Neuronal stem cell (in vitro differentiated cells): ENCODE measurements around the gene WSB1.
A peak's percentile ranks its signal among the peaks of the same experiment; 100 is the strongest.

Experiments
- DNase-seq: peaks from one replicate; pipeline ENCODE4 v3.0.0-alpha.2; 2013; ENCODE audit warnings: low spot score
- H2AFZ ChIP-seq: one replicate; pipeline ENCODE4 v1.6.1; 2013; ENCODE audit warnings: mild to moderate bottlenecking, low read length, inconsistent platforms
- H2AK5ac ChIP-seq: 2 replicates; pipeline ENCODE4 v1.6.1; 2013; ENCODE audit warnings: low read depth, mild to moderate bottlenecking, inconsistent platforms, low read length, moderate library complexity, mixed read lengths
- H2BK120ac ChIP-seq: 2 replicates; pipeline ENCODE4 v1.6.1; 2013; ENCODE audit warnings: low read depth, mild to moderate bottlenecking, inconsistent platforms, low read length, moderate library complexity, mixed read lengths
- H2BK12ac ChIP-seq: one replicate; pipeline ENCODE4 v1.6.1; 2013; ENCODE audit warnings: low read length, inconsistent platforms
- H2BK15ac ChIP-seq: 2 replicates; pipeline ENCODE4 v1.6.1; 2013; ENCODE audit warnings: mild to moderate bottlenecking, low read length, inconsistent platforms, mixed read lengths
- H2BK5ac ChIP-seq: one replicate; pipeline ENCODE4 v1.6.1; 2013; ENCODE audit warnings: inconsistent platforms, mild to moderate bottlenecking, low read length, moderate library complexity
- H3K14ac ChIP-seq: one replicate; pipeline ENCODE4 v1.6.1; 2013; ENCODE audit warnings: low read length, inconsistent platforms
- H3K18ac ChIP-seq: 2 replicates; pipeline ENCODE4 v1.6.1; 2013; ENCODE audit warnings: low read length, inconsistent platforms
- H3K23ac ChIP-seq: 2 replicates; pipeline ENCODE4 v1.6.1; 2013; ENCODE audit warnings: low read depth, mild to moderate bottlenecking, mixed read lengths, low read length, inconsistent platforms; ENCODE audit not compliant: poor library complexity
- H3K27ac ChIP-seq: replicated peaks from 3 replicates; pipeline ENCODE4 v1.5.1; 2013; ENCODE audit warnings: low read length, inconsistent platforms
- H3K27me3 ChIP-seq, 3 experiments: 2 replicates each; pipeline ENCODE4 v1.6.1; 2013; ENCODE audit warnings: low read length in 3 of 3, mild to moderate bottlenecking in 2 of 3, inconsistent platforms in 1 of 3, low read depth in 1 of 3, mixed read lengths in 1 of 3, moderate library complexity in 1 of 3; ENCODE audit not compliant: control insufficient read depth in 3 of 3, insufficient read depth in 3 of 3
- H3K36me3 ChIP-seq, 2 donors: replicated peaks in 1 of 2; 2 replicates each; pipeline ENCODE4 v1.6.1; 2013; ENCODE audit warnings: low read length in 2 of 2; ENCODE audit not compliant: control insufficient read depth in 2 of 2, insufficient read depth in 2 of 2
- H3K4ac ChIP-seq: 2 replicates; pipeline ENCODE4 v1.6.1; 2013; ENCODE audit warnings: inconsistent platforms, mild to moderate bottlenecking, low read length, moderate library complexity
- H3K4me1 ChIP-seq, 2 donors: 1 replicate in 1 of 2; 2 replicates in 1 of 2; pipeline ENCODE4 v1.6.1; 2013; ENCODE audit warnings: low read length in 2 of 2, low read depth in 1 of 2; ENCODE audit not compliant: control insufficient read depth in 2 of 2, insufficient read depth in 1 of 2
- H3K4me2 ChIP-seq: one replicate; pipeline ENCODE4 v1.6.1; 2013; ENCODE audit warnings: mild to moderate bottlenecking, low read length, inconsistent platforms; ENCODE audit not compliant: insufficient read depth, poor library complexity, severe bottlenecking
- H3K4me3 ChIP-seq, 2 donors: 2 replicates each; pipeline ENCODE4 v1.5.1; 2013; ENCODE audit warnings: low read length in 2 of 2, mild to moderate bottlenecking in 2 of 2, inconsistent platforms in 1 of 2, moderate library complexity in 1 of 2
- H3K79me1 ChIP-seq: one replicate; pipeline ENCODE4 v1.6.1; 2013; ENCODE audit warnings: low read depth, mild to moderate bottlenecking, inconsistent platforms, low read length, moderate library complexity
- H3K9ac ChIP-seq: one replicate; pipeline ENCODE4 v1.6.1; 2013; ENCODE audit warnings: mild to moderate bottlenecking, low read depth, low read length, inconsistent platforms; ENCODE audit not compliant: poor library complexity
- H3K9me3 ChIP-seq, 2 donors: replicated peaks in 1 of 2; 2 replicates each; pipeline versions ENCODE3 to v1.6.1; 2013; ENCODE audit warnings: low read length in 2 of 2, mild to moderate bottlenecking in 2 of 2, inconsistent platforms in 1 of 2, low read depth in 1 of 2, mixed read lengths in 1 of 2, moderate library complexity in 1 of 2; ENCODE audit not compliant: control insufficient read depth in 2 of 2, insufficient read depth in 1 of 2
- H4K8ac ChIP-seq: one replicate; pipeline ENCODE4 v1.6.1; 2013; ENCODE audit warnings: low read depth, mild to moderate bottlenecking, inconsistent platforms, low read length, moderate library complexity
- H4K91ac ChIP-seq: one replicate; pipeline ENCODE4 v1.6.1; 2013; ENCODE audit warnings: low read length, low read depth, mild to moderate bottlenecking, inconsistent platforms; ENCODE audit not compliant: poor library complexity
- WGBS, 2 donors: extraction: QIAGEN DNeasy Blood & Tissue Kit; methylation state at CpG; one replicate each; pipeline ENCODE4 v1.1.7; 2013; ENCODE audit warnings: missing lambda C conversion rate in 2 of 2, mixed read lengths in 1 of 2; ENCODE audit not compliant: insufficient read length in 2 of 2, insufficient replicate concordance in 1 of 2; ENCODE audit errors: extremely low coverage in 2 of 2; 5-methylcytosine and 5-hydroxymethylcytosine counted together

The WSB1 gene

DNA sequence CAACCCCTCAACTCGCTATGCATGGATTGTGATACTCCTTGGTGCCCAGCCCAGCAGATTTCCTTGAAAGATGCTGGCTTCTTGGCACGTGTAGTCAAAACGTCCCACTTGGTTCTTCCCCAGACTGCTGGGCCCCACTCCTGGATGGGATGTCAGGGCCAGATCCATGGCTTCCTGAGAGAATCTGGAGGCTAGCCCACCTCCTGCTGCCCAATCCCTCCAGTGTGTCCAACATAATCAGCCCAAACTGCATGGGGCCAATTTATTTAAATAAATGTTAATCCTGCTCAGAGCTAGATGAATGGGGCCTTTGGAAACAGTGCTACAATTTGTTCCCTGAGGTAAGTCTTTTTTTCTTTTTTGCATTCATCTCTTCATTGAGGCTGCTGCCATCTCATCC lies 49.4 kb downstream of the WSB1 start:
- no peak overlapping the region for H3K4ac ChIP-seq
- H3K4me1 ChIP-seq = peaks cover 5 to 9% of the 10 kb centered on the region in 2 donors
- peak overlapping the region; percentile 34 for H3K23ac ChIP-seq
- H3K4me3 ChIP-seq = no peak overlapping the region
- peak overlapping the region; percentile 7 for H3K18ac ChIP-seq
- H3K4me2 ChIP-seq = no peak overlapping the region
- no peak overlapping the region for H2BK120ac ChIP-seq
- H2BK5ac ChIP-seq = no peak overlapping the region
- no peak overlapping the region for H4K91ac ChIP-seq
- peak overlapping the region; percentile 30 for H2AK5ac ChIP-seq
- DNase-seq = no peak
- no peak overlapping the region for H3K27ac ChIP-seq
- WGBS, 2 donors = no CpG with 5 or more reads among the region's 3 CpGs
- no peak overlapping the region for H2AFZ ChIP-seq
- H2BK15ac ChIP-seq = no peak overlapping the region
- peaks cover 0 to 4% of the 10 kb centered on the region in 2 donors for H3K9me3 ChIP-seq
- no peak overlapping the region for H4K8ac ChIP-seq
- H3K9ac ChIP-seq = no peak overlapping the region
- no peak overlapping the region for H3K14ac ChIP-seq
- no peaks in the 10 kb centered on the region for H3K36me3 ChIP-seq
- H3K79me1 ChIP-seq = no peaks in the 10 kb centered on the region
- H3K27me3 ChIP-seq = no peaks in the 10 kb centered on the region
- H2BK12ac ChIP-seq = no peak overlapping the region

DNA sequence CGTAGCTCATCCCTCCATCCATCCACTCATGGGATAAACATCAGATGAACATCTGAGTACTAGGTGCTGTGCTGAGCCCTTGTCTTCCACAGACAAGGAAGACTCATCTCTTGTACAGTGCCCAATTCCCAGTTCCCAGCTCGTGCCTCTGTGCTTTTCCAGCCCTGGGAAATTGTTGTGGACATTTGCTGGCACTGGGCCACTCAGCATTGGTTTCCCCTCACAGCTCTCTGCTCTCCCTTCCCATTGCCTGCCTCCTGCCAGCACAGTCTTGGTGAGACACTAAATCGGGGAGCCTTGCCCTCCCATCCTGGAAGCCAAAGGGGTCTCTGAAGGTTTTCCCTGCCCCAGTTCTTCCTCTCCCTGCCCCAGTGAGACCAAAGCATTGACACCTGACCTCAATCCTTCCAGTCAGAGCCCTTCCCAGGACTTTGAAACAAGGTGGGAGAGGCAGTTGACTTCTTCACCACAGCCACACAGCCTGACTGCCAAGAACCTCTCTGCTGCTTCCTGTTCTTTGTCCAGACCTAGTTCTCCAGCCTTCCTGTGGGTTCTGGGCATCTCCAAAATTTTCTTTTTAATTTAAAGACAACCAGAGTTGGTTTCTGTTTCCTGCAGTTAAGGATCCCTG lies 50.2 kb downstream of the WSB1 start:
- Histone ChIP-seq H3K9me3 (peaks cover 0 to 4% of the 10 kb centered on the region in 2 donors), H3K4me3 (no peak overlapping the region), H2BK12ac (no peak overlapping the region), H3K9ac (no peak overlapping the region), H2AFZ (no peak overlapping the region), H3K79me1 (no peaks in the 10 kb centered on the region), H4K91ac (no peak overlapping the region), H3K4ac (no peak overlapping the region), H3K4me2 (no peak overlapping the region), H3K27me3 (no peaks in the 10 kb centered on the region), H3K4me1 (peaks cover 5 to 9% of the 10 kb centered on the region in 2 donors), H2BK15ac (no peak overlapping the region), H3K23ac (no peak overlapping the region), H4K8ac (no peak overlapping the region), H3K27ac (no peak overlapping the region), H3K14ac (no peak overlapping the region), H2AK5ac (no peak overlapping the region), H3K18ac (no peak overlapping the region), H2BK5ac (no peak overlapping the region), H3K36me3 (no peaks in the 10 kb centered on the region), H2BK120ac (no peak overlapping the region)
- no CpG with 5 or more reads among the region's 3 CpGs for WGBS, 2 donors
- DNase-seq = no peak

DNA sequence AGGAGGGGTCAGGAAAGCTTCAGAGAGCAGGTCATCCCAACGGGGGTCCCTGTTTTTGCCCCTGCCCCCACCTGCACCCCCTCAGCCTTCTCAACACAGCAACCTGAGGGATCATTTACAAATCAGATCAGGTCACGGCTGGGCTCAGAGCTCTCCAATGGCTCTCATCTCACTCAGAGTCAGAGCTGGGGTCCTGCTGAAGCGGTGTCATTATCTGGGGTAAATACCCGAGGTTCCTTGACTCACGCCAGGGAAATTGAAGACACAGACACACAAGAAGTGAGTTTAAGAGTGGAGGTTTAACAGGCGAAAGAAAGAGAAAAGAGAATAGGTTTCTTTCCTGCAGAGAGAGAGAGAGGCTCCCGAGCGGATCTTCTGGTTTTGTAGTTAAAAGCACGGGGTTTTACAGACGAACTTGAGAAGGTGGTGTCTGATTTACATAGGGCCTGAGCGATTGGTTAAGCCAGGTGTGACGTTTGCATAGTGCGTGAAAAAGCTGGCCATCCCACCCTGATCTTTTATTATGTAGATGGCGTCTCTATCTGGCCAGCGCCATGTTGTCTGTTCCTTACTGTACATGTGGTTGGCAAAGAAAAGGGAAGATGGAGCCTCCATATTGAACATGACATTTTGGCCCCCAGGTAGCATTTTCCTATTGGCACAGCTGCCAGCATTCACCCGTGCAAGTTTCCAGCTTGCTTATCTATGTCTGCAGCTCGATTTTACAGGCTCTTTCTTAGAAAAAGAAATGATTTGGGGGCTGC lies 51.4 kb downstream of the WSB1 start:
- Histone ChIP-seq H2AK5ac (no peak overlapping the region), H3K23ac (no peak overlapping the region), H3K79me1 (no peaks in the 10 kb centered on the region), H3K4me3 (peak overlapping the region; percentile 49 to 64), H3K9ac (no peak overlapping the region), H3K9me3 (peaks cover 0 to 6% of the 10 kb centered on the region in 2 donors), H2BK5ac (no peak overlapping the region), H2BK15ac (no peak overlapping the region), H3K36me3 (peaks cover 0 to 7% of the 10 kb centered on the region in 2 donors), H3K4me1 (peaks cover 7 to 9% of the 10 kb centered on the region in 2 donors), H2BK120ac (no peak overlapping the region), H3K4ac (no peak overlapping the region), H2BK12ac (no peak overlapping the region), H2AFZ (peak overlapping the region; percentile 78), H3K18ac (no peak overlapping the region), H4K91ac (no peak overlapping the region), H3K27ac (no peak overlapping the region), H3K14ac (no peak overlapping the region), H4K8ac (no peak overlapping the region), H3K27me3 (no peaks in the 10 kb centered on the region), H3K4me2 (peak overlapping the region; percentile 65)
- no CpG with 5 or more reads among the region's 17 CpGs for WGBS, 2 donors
- peak; percentile 49 for DNase-seq

DNA sequence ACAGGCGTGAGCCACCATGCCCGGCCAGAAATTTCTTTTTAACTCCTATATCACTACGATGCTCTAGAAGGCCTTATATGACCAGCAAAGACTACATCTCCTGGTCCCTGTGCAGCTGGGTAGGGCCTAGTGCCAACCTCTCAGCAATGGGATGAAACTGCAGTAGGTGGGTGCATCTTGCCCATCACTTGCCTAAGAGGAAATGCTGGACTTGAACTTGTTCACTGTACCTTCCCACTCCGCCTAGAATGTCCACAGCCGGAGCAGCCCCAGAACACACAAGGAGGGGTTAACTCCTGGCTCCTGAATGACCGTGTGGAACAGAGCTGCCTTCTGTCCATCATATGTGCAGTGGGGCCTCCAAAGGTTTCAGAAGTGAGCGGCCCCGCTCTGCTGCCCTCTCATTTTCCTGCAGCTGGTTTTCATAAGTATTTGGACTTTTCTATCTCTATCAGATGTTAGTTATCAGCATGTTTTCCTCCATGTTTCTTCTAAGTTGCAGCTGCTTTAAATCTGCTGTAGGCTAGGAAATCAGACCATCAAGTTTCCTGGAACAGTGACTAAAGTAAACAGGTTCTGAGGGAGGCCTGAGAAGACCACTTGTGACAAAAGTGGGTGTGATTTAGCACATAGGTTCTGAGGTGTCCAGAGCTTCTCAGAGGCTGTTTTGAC lies 52.5 kb downstream of the WSB1 start:
- H3K14ac ChIP-seq = no peak overlapping the region
- no CpG with 5 or more reads among the region's 8 CpGs for WGBS, 2 donors
- no peak overlapping the region for H3K23ac ChIP-seq
- H2BK120ac ChIP-seq = no peak overlapping the region
- DNase-seq = no peak
- no peak overlapping the region for H4K91ac ChIP-seq
- H2BK5ac ChIP-seq = no peak overlapping the region
- no peak overlapping the region for H4K8ac ChIP-seq
- no peak overlapping the region for H2BK15ac ChIP-seq
- H3K4me3 ChIP-seq = no peak overlapping the region
- H3K9ac ChIP-seq = no peak overlapping the region
- H3K4me2 ChIP-seq = no peak overlapping the region
- no peaks in the 10 kb centered on the region for H3K27me3 ChIP-seq
- no peak overlapping the region for H3K27ac ChIP-seq
- H2AFZ ChIP-seq = no peak overlapping the region
- no peak overlapping the region for H3K4ac ChIP-seq
- peaks cover 0 to 17% of the 10 kb centered on the region in 2 donors for H3K36me3 ChIP-seq
- H3K4me1 ChIP-seq = peaks cover 4% of the 10 kb centered on the region in 2 donors
- H2AK5ac ChIP-seq = peak overlapping the region; percentile 94
- no peak overlapping the region for H3K18ac ChIP-seq
- no peaks in the 10 kb centered on the region for H3K79me1 ChIP-seq
- peaks cover 2 to 9% of the 10 kb centered on the region in 2 donors for H3K9me3 ChIP-seq
- no peak overlapping the region for H2BK12ac ChIP-seq
